Neuronal stem cell (in vitro differentiated cells): ENCODE measurements around the gene USP28.

ENCODE experiments used
- DNase-seq: peaks from one replicate; pipeline ENCODE4 v3.0.0-alpha.2; 2013; ENCODE audit warnings: low spot score
- H2AFZ ChIP-seq: one replicate; pipeline ENCODE4 v1.6.1; 2013; ENCODE audit warnings: mild to moderate bottlenecking, low read length, inconsistent platforms
- H2AK5ac ChIP-seq: 2 replicates; pipeline ENCODE4 v1.6.1; 2013; ENCODE audit warnings: low read depth, mild to moderate bottlenecking, inconsistent platforms, low read length, moderate library complexity, mixed read lengths
- H2BK120ac ChIP-seq: 2 replicates; pipeline ENCODE4 v1.6.1; 2013; ENCODE audit warnings: low read depth, mild to moderate bottlenecking, inconsistent platforms, low read length, moderate library complexity, mixed read lengths
- H2BK12ac ChIP-seq: one replicate; pipeline ENCODE4 v1.6.1; 2013; ENCODE audit warnings: low read length, inconsistent platforms
- H2BK15ac ChIP-seq: 2 replicates; pipeline ENCODE4 v1.6.1; 2013; ENCODE audit warnings: mild to moderate bottlenecking, low read length, inconsistent platforms, mixed read lengths
- H2BK5ac ChIP-seq: one replicate; pipeline ENCODE4 v1.6.1; 2013; ENCODE audit warnings: inconsistent platforms, mild to moderate bottlenecking, low read length, moderate library complexity
- H3K14ac ChIP-seq: one replicate; pipeline ENCODE4 v1.6.1; 2013; ENCODE audit warnings: low read length, inconsistent platforms
- H3K18ac ChIP-seq: 2 replicates; pipeline ENCODE4 v1.6.1; 2013; ENCODE audit warnings: low read length, inconsistent platforms
- H3K23ac ChIP-seq: 2 replicates; pipeline ENCODE4 v1.6.1; 2013; ENCODE audit warnings: low read depth, mild to moderate bottlenecking, mixed read lengths, low read length, inconsistent platforms; ENCODE audit not compliant: poor library complexity
- H3K27ac ChIP-seq: replicated peaks from 3 replicates; pipeline ENCODE4 v1.5.1; 2013; ENCODE audit warnings: low read length, inconsistent platforms
- H3K27me3 ChIP-seq, 3 experiments: 2 replicates each; pipeline ENCODE4 v1.6.1; 2013; ENCODE audit warnings: low read length in 3 of 3, mild to moderate bottlenecking in 2 of 3, inconsistent platforms in 1 of 3, low read depth in 1 of 3, mixed read lengths in 1 of 3, moderate library complexity in 1 of 3; ENCODE audit not compliant: control insufficient read depth in 3 of 3, insufficient read depth in 3 of 3
- H3K36me3 ChIP-seq, 2 donors: replicated peaks in 1 of 2; 2 replicates each; pipeline ENCODE4 v1.6.1; 2013; ENCODE audit warnings: low read length in 2 of 2; ENCODE audit not compliant: control insufficient read depth in 2 of 2, insufficient read depth in 2 of 2
- H3K4ac ChIP-seq: 2 replicates; pipeline ENCODE4 v1.6.1; 2013; ENCODE audit warnings: inconsistent platforms, mild to moderate bottlenecking, low read length, moderate library complexity
- H3K4me1 ChIP-seq, 2 donors: 1 replicate in 1 of 2; 2 replicates in 1 of 2; pipeline ENCODE4 v1.6.1; 2013; ENCODE audit warnings: low read length in 2 of 2, low read depth in 1 of 2; ENCODE audit not compliant: control insufficient read depth in 2 of 2, insufficient read depth in 1 of 2
- H3K4me2 ChIP-seq: one replicate; pipeline ENCODE4 v1.6.1; 2013; ENCODE audit warnings: mild to moderate bottlenecking, low read length, inconsistent platforms; ENCODE audit not compliant: insufficient read depth, poor library complexity, severe bottlenecking
- H3K4me3 ChIP-seq, 2 donors: 2 replicates each; pipeline ENCODE4 v1.5.1; 2013; ENCODE audit warnings: low read length in 2 of 2, mild to moderate bottlenecking in 2 of 2, inconsistent platforms in 1 of 2, moderate library complexity in 1 of 2
- H3K79me1 ChIP-seq: one replicate; pipeline ENCODE4 v1.6.1; 2013; ENCODE audit warnings: low read depth, mild to moderate bottlenecking, inconsistent platforms, low read length, moderate library complexity
- H3K9ac ChIP-seq: one replicate; pipeline ENCODE4 v1.6.1; 2013; ENCODE audit warnings: mild to moderate bottlenecking, low read depth, low read length, inconsistent platforms; ENCODE audit not compliant: poor library complexity
- H3K9me3 ChIP-seq, 2 donors: replicated peaks in 1 of 2; 2 replicates each; pipeline versions ENCODE3 to v1.6.1; 2013; ENCODE audit warnings: low read length in 2 of 2, mild to moderate bottlenecking in 2 of 2, inconsistent platforms in 1 of 2, low read depth in 1 of 2, mixed read lengths in 1 of 2, moderate library complexity in 1 of 2; ENCODE audit not compliant: control insufficient read depth in 2 of 2, insufficient read depth in 1 of 2
- H4K8ac ChIP-seq: one replicate; pipeline ENCODE4 v1.6.1; 2013; ENCODE audit warnings: low read depth, mild to moderate bottlenecking, inconsistent platforms, low read length, moderate library complexity
- H4K91ac ChIP-seq: one replicate; pipeline ENCODE4 v1.6.1; 2013; ENCODE audit warnings: low read length, low read depth, mild to moderate bottlenecking, inconsistent platforms; ENCODE audit not compliant: poor library complexity
- WGBS, 2 donors: extraction: QIAGEN DNeasy Blood & Tissue Kit; methylation state at CpG; one replicate each; pipeline ENCODE4 v1.1.7; 2013; ENCODE audit warnings: missing lambda C conversion rate in 2 of 2, mixed read lengths in 1 of 2; ENCODE audit not compliant: insufficient read length in 2 of 2, insufficient replicate concordance in 1 of 2; ENCODE audit errors: extremely low coverage in 2 of 2; 5-methylcytosine and 5-hydroxymethylcytosine counted together

USP28 gene

DNA sequence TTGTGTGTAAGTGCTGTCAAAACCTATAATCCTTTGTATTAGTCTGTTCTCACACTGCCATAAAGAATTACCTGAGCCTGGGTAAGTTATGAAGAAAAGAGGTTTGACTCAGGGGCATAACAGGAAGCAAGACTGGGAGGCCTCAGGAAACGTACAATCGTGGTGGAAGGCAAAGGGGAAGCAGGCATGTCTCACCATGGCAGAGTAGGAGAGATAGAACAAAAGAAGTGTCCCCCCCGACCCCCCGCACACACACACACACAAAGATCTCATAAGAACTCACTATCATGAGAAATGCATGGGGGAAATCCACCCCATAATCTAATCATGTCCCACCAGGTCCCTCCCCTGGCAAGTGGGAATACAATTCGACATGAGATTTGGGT, 2.3 kb upstream of the USP28 start:
- H3K27ac ChIP-seq, result no peak overlapping the region
- no peaks in the 10 kb centered on the region for H3K79me1 ChIP-seq
- peaks cover 4 to 10% of the 10 kb centered on the region in 2 donors for H3K4me1 ChIP-seq
- no peak overlapping the region for H2AFZ ChIP-seq
- no peak overlapping the region for H4K91ac ChIP-seq
- no peak overlapping the region for H3K23ac ChIP-seq
- H2BK15ac ChIP-seq, result no peak overlapping the region
- H4K8ac ChIP-seq, result no peak overlapping the region
- no peak overlapping the region for H3K4ac ChIP-seq
- no peak overlapping the region for H3K4me2 ChIP-seq
- H2BK120ac ChIP-seq, result no peak overlapping the region
- H3K9me3 ChIP-seq, result no peaks in the 10 kb centered on the region
- no peak overlapping the region for H2BK12ac ChIP-seq
- H3K4me3 ChIP-seq, result no peak overlapping the region
- peaks cover 0 to under 1% of the 10 kb centered on the region in 2 donors for H3K36me3 ChIP-seq
- H2AK5ac ChIP-seq, result no peak overlapping the region
- H2BK5ac ChIP-seq, result peak overlapping the region; percentile 27
- DNase-seq, result no peak
- no peak overlapping the region for H3K9ac ChIP-seq
- WGBS, 2 donors, result no CpG with 5 or more reads among the region's 5 CpGs
- no peak overlapping the region for H3K14ac ChIP-seq
- peaks cover 0 to 4% (median 0%) of the 10 kb centered on the region in 3 experiments for H3K27me3 ChIP-seq
- H3K18ac ChIP-seq, result no peak overlapping the region

DNA sequence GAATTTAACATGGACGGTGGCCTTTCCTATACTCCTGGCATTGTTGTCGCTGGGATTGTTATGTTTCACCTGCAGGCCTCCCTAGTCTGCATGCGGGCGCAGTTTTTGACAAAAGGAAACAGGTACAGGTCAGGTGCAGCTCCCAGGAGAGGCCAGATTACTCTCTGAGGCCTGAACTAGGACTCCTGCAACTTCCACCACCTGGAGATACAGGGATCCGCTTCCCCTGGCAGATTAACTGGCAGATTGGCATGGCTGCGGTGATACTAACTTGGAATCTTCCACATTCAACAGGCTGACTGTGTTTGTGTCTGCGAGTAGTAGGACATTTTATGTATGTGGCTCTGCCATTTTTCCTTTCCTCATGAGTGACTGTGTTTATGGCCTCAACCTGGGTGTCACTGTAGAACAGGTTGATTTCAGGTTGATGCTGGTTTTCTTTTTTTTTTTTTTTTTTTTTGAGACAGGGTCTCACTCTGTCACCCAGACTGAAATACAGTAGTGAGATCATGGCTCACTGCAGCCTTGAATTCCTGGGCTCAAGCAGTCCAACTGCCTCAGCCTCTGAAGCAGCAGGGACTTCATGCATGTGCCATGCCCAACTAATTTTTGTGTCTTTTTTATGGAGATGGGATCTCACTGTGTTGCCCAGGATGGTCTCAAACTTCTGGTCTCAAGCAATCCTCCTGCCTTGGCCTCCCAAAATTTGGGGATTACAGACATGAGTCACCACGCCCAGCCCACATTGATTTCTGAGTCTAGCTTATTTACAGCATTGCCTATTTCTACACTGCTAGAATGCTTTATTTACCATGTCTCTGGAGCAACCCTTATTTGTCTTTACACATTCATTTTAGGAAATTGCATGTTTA, 1.7 kb upstream of the USP28 start:
- Histone ChIP-seq H3K4me3 (no peak overlapping the region), H2BK12ac (no peak overlapping the region), H4K91ac (no peak overlapping the region), H2BK120ac (no peak overlapping the region), H3K27ac (no peak overlapping the region), H3K9ac (no peak overlapping the region), H3K23ac (no peak overlapping the region), H3K36me3 (peaks cover 0 to 5% of the 10 kb centered on the region in 2 donors), H3K79me1 (no peaks in the 10 kb centered on the region), H2BK15ac (no peak overlapping the region), H3K14ac (no peak overlapping the region), H3K9me3 (no peaks in the 10 kb centered on the region), H2AFZ (no peak overlapping the region), H3K27me3 (peaks cover 0 to 4% (median 0%) of the 10 kb centered on the region in 3 experiments), H3K18ac (no peak overlapping the region), H3K4me2 (no peak overlapping the region), H2AK5ac (peak overlapping the region; percentile 20), H3K4me1 (peaks cover 4 to 12% of the 10 kb centered on the region in 2 donors), H4K8ac (no peak overlapping the region), H2BK5ac (no peak overlapping the region), H3K4ac (no peak overlapping the region)
- WGBS, 2 donors, result no CpG with 5 or more reads among the region's 8 CpGs
- DNase-seq, result no peak

DNA sequence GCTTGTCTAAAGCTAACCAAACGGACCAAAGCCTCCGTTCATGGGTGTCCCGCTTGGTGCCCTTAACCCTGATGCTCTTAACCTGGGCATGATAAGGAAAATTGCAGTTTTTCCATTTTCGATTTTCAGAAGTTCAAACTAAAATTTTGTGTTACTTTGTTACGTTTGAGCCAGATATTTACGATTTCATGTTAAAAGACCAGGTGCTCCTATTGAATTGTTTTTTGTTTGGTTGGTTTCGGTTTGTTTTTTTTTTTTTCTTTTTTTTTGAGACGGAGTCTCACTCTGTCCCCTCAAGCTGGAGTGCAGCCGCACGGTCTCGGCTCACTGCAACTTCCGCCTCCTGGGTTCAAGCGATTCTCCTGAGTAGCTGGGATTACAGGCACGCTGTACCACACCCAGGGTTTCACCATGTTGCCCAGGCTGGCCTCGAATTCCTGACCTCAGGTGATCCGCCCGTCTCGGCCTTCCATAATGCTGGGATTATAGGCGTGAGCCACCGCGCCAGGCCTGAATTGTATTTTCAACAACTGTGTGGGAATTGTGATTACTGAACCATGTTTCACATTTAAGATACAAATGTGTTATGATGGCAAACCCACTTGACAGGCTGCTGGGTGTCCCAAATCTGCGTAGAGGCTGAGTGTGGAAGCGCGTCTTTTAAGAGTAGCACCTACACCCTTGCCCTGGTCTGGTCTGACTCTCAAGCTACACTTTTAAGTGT, 864 bp upstream of the USP28 start:
- Histone ChIP-seq H2BK5ac (no peak overlapping the region), H4K8ac (peak overlapping the region; percentile 94), H3K9me3 (no peaks in the 10 kb centered on the region), H3K27ac (peak overlapping the region; percentile 85), H3K4ac (peak overlapping the region; percentile 4), H3K18ac (peak overlapping the region; percentile 99), H3K9ac (peak overlapping the region; percentile 78), H2AK5ac (peak overlapping the region; percentile 20), H4K91ac (peak overlapping the region; percentile 86), H2BK15ac (peak overlapping the region; percentile 47), H3K79me1 (no peaks in the 10 kb centered on the region), H2AFZ (peak overlapping the region; percentile 98), H2BK120ac (no peak overlapping the region), H3K27me3 (peaks cover 0 to 4% (median 0%) of the 10 kb centered on the region in 3 experiments), H3K36me3 (peaks cover 0 to 12% of the 10 kb centered on the region in 2 donors), H3K14ac (no peak overlapping the region), H2BK12ac (peak overlapping the region; percentile 14), H3K4me1 (peaks cover 9 to 12% of the 10 kb centered on the region in 2 donors), H3K23ac (no peak overlapping the region), H3K4me3 (peak overlapping the region; percentile 73 to 88), H3K4me2 (peak overlapping the region; percentile 52)
- DNase-seq, result no peak
- no CpG with 5 or more reads among the region's 24 CpGs for WGBS, 2 donors
